NCI-H774 (cell line): Measurements from ENCODE around the gene FOXD4L1.
"Not testable (repeated sequence)": the region's sequence is repeated elsewhere in the genome, so short reads cannot be mapped to it uniquely, and the experiment has no call there.

Experiments
- DNase-seq: peaks from one replicate; lab custom pipeline; 2025; lab: John Stamatoyannopoulos, UW

Gene FOXD4L1

DNA sequence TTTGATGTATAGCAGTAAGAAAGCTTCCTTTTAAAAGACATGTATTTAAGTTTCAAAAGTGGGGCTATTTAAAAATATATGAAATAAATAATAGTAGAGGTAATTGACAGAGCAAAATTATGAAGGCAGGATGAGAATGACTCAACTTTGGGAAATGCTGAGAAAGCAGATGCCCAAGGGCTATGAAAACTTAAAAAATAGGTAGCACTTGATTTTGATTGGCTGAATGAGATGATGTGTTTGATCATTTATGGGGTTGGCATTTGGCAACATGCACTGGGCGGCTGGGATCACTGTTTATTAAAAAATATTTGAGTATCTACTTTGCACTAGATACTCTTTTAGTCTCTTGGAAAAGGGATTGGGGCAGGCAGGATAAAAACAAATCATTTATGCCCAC, 26.5 kb downstream of the FOXD4L1 start:
- not testable (repeated sequence) for DNase-seq

DNA sequence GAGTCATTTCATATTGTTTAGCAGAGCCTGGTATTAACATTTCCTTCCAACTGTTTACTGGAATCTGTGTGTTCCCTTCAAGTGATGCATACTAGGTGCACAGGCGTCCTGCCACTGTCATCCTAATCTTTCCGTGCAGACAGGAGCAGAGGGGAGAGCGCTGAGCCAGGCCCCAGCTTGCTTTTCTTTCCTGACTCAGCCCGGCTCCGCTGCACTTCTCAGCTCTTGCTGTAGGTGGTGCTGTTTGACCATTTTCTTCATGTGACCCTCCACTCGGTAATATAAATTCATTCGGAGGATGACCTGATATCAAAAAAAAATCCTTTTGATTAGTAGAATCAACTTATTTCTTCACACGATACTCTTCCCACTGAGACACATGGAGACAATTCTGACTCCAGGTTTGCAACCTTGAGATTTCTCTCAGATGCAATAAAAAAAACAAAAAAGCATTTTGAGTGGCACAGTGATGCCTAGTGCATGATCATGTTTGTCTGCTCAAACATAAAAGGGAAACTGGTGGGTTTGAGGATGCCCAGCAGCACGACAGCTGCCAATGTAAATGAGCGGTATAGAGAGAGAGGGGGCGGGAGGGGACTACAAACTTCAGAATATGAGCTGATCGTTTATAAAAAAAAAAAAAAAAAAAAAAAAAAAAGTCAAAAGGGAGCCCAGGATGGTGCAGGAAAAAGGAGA, 29.0 kb downstream of the FOXD4L1 start:
- DNase-seq, result not testable (repeated sequence)

DNA sequence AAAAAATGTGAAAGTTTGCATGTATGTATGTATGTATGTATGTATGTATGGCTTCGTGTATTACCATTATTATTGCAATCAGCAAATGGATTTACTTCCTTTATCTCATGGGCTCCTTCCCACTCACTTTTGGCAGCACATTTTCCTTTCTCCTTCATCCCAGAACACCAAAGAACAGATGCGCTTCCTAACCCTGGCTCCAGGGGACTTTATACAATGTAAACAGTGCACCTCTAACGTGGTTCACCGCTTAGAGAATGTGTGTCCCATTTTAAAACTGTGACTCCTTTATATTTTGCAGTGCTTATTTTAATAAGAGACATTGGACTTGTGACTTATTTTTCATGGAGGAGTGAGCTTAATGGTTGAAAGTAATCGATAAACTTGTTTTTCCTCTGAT, 29.7 kb downstream of the FOXD4L1 start:
- DNase-seq, result not testable (repeated sequence)

DNA sequence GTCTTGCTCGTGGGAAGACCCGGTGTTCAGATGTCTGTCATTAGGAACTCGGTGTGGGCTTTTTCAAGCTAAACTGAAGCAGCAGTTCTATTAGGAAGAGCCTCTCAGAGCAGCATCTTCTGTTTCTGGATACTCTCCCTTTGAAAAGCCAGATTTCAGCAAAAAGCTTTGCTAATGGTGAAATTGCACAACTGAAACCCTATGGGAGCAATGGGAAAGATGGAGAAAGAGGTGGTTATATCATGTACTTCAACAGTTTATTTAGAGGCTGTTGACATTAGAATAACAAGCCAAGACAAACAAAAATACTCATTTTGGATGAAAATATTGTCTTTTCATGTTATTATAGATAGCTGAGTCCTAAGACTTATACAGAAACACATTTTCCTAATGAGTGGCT, 30.4 kb downstream of the FOXD4L1 start:
- not testable (repeated sequence) for DNase-seq

DNA sequence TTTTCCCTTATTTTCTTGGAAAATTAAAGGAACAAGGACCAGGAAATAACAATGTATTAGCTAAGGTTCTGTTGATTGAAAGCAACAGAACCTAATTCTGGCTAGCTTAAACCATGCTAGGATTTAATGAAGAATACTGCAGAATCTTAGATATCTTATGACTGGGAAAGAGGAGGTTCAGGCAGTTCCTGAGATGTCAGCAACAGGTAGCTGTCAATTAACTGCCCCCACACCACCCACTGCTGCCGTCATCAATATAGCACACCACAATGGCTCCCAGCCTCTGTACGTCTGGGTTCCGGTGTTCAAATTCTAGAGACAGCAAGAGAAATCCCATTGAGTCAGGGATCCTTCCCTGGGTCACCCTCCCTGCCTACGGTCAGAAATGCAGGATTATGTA, 34.5 kb downstream of the FOXD4L1 start:
- DNase-seq, result not testable (repeated sequence)

DNA sequence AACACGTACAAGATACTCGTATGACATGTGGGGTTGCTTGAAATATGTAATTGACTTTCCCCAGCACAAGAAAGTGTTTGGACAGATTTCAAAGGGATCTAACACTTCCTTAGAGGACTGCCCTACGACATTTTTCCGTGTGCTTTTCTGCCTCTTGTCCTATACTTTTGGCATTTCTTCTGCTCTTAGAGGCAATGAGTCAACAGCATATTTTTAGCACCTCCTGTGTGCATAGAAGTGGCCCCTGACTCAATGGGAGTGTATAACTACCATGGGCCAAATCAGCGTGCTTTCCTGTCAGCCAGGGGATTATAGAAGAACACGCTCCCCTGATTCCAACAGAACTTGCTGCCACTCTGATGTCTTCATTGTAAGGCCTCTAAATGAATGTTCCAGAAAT, 38.1 kb downstream of the FOXD4L1 start:
- DNase-seq, result not testable (repeated sequence)

DNA sequence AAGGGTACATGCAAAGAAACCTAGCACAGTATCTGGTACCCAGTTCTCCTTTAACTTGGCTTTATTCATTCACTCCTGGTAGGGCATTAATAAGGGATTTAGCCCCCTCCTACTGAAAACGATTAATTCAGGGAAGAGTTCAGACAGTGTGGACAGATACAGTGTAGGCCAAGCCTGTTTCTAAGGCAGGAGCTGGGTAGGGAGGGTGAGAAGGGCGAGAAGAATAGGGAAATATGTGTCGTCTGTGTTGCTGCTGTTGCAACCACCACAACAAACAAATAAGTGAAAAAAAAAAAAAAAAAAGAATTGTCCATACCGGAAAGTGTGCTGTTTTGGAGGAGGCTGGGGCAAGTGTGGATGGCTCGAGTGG, 42.4 kb downstream of the FOXD4L1 start:
- DNase-seq, result not testable (repeated sequence)

DNA sequence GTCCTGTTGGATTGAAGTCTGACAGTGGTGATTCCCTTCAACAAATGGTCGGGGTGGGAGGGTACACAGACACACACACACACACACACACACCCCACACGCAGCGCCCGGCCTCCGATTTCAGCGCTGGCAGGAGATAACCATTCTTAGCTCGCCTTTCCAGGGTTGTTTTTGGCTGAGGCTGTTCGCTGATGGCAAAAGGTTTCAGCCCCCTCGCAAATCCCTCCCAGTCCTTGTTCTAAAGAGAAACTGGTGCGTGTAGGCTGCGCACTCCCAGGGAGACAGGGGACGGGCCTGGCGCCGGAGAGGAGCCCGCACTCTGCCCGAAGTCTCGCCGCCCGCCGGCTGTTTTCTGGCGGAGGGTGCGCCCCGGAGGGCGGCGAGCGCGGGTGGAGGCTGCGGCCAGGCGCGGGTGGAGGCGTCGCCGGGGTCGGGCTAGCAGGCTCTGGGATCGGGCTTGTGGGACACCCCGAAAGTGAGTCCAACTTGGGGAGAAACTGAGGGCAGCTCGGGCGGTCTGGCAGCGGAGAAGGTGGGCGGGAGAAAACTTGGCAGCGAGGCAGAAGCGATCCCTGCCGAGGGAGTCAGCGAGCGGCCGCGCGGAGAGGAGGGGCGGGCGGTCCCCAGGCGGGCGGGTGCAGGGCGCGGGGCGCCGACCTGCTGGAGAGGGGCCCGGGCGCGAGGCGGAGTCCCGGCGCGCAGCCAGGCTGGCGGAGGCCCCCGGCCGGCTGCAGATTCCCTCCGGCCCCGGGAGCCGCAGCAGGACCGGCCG, 42.9 kb downstream of the FOXD4L1 start:
- not testable (repeated sequence) for DNase-seq

DNA sequence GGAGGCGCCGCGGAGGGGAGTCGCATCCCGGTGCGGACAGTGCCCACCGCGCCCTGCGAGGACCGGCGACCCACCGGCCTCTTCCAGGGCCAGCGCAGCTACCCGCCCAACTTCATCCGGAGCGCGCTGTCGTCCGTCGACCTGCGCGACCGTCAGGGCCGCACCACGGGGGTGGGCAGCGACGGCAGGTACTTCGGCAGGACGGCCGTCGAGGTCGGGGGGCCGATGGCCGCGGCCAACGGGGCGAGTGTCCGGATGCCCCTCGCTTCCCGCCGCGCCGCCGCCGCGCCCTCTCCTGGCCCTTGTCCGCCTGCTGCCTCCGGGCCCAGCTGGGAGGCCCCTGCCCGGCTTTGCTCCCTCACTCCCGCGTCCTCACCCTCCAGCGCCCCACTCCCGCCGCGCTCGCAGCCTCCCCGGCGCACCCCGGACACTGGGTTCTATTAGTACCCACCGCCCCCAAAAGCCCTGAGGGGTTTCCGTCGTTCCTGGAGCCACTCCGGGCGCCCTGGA, 43.6 kb downstream of the FOXD4L1 start:
- DNase-seq, result not testable (repeated sequence)

DNA sequence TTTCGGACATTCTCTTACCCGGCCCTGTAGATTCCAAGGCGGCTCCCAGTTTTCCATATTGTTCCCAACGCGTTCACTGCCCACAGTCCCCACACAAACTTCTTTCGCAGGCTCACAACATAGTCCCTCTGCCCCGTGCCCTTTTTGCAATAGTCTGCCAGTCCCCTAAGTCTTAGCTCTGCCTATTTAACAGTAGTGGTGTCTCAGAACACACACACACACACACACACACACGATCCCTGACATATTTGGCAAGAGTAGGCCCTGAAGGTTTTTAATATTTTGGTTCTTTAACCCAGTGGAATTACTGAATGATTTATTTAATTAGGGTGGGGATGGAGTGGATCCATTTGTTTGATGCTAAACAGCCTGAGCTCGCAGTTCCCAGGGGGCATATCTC, 44.1 kb downstream of the FOXD4L1 start:
- DNase-seq, result not testable (repeated sequence)
